ENCODE data around the gene WASHC3. TPM values are rescaled to one million over a fixed set of nuclear protein-coding genes. Genes with fewer than 3 reads are reported as not detected.

Gene WASHC3
- total RNA-seq, 2 experiments from 2014 or later, result 29.2 to 34.4 TPM

DNA sequence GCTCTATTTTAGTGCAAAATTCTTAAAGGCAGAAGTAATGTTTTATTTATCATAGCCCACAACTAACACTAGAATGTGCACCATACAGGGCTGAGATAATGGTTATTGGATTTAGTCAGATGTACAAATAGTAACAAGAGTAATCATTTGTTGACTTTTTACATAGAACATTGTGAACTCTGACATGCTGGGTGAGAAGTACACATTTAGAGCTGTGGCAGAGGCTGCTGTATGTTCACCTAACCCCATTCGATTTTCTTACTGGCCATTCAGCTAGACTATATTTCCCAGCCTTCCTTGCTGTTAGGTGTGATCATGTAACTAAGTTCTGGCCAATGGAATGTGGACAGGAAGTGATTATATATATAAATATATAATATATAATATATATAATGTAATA lies 95.3 kb downstream of the WASHC3 start:
- Histone ChIP-seq H3K79me2 (ENCODE audit: insufficient read depth, low read depth, low read length) (no peaks in the 10 kb centered on the region), H3K9me2 (ENCODE audit: insufficient read depth, low read length) (no peaks in the 10 kb centered on the region), H2AFZ (ENCODE audit: low read length) (no peak overlapping the region), H3K27ac (ENCODE audit: low read depth, low read length, poor library complexity, severe bottlenecking) (no peak overlapping the region), H3K9me3 (ENCODE audit: low read length) (no peaks in the 10 kb centered on the region), H3K4me1 (ENCODE audit: insufficient read depth, low read length, poor library complexity, severe bottlenecking) (peaks cover 5% of the 10 kb centered on the region), H3K36me3 (ENCODE audit: insufficient read depth, low read length) (no peaks in the 10 kb centered on the region), H4K20me1 (ENCODE audit: insufficient read depth, low read length) (no peaks in the 10 kb centered on the region), H3K4me3 (ENCODE audit: low read depth, low read length, poor library complexity, severe bottlenecking) (no peak overlapping the region), H3K4me2 (ENCODE audit: low read length) (no peak overlapping the region)
- intact Hi-C loops (cut with micrococcal nuclease; ENCODE audit: unreplicated experiment), result no loop called here
- DNase-seq (ENCODE audit: low spot score), result no peak
- ChIA-PET CTCF (ENCODE audit: unreplicated experiment) (interaction anchor here (1.0 kb wide), 2 partner anchors 10 to 16 kb away, joined by 3 to 4 read pairs; no protein-coding TSS in a partner anchor), POLR2A (interaction anchor here (0.5 to 4.2 kb wide), 6 partner anchors 9 to 67 kb away, joined by 3 to 21 read pairs (median 8); no protein-coding TSS in a partner anchor)
- no TSS peak for BruUV-seq (replicated peaks)
- TF ChIP-seq, protein P1, sequence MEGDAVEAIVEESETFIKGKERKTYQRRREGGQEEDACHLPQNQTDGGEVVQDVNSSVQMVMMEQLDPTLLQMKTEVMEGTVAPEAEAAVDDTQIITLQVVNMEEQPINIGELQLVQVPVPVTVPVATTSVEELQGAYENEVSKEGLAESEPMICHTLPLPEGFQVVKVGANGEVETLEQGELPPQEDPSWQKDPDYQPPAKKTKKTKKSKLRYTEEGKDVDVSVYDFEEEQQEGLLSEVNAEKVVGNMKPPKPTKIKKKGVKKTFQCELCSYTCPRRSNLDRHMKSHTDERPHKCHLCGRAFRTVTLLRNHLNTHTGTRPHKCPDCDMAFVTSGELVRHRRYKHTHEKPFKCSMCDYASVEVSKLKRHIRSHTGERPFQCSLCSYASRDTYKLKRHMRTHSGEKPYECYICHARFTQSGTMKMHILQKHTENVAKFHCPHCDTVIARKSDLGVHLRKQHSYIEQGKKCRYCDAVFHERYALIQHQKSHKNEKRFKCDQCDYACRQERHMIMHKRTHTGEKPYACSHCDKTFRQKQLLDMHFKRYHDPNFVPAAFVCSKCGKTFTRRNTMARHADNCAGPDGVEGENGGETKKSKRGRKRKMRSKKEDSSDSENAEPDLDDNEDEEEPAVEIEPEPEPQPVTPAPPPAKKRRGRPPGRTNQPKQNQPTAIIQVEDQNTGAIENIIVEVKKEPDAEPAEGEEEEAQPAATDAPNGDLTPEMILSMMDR (conservative IDR thresholded peaks at IDR 0.05; ENCODE audit: low read length), result no peak
- no peak for TF ChIP-seq EZH2phosphoT487 (IDR thresholded peaks at IDR 0.05; ENCODE audit: borderline replicate concordance, low read depth, low read length)

DNA sequence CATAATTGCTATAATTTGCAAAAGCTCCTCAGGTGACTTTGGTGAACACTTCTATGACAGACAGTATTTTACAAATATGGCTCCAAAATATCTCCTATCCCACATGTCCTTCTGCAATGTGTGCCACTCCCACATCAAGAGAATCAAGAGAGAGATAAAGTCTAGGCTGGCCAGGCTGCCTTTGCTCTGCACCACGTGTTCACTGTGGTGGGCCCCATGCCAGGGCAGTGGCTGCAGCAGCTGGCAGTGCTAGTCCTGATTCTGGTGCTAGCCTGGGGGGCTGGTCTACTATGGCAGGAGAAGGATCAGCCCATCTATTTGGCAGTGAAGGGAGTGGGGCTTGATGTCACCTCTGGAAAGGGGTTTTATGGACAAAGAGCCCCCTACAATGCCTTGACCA lies 98.1 kb downstream of the WASHC3 start:
- no peak for DNase-seq (ENCODE audit: low spot score)
- Histone ChIP-seq H3K9me3 (ENCODE audit: low read length) (no peaks in the 10 kb centered on the region), H3K36me3 (ENCODE audit: insufficient read depth, low read length) (no peaks in the 10 kb centered on the region), H3K4me3 (ENCODE audit: low read depth, low read length, poor library complexity, severe bottlenecking) (no peak overlapping the region), H3K4me1 (ENCODE audit: insufficient read depth, low read length, poor library complexity, severe bottlenecking) (peaks cover 5% of the 10 kb centered on the region), H2AFZ (ENCODE audit: low read length) (no peak overlapping the region), H3K27ac (ENCODE audit: low read depth, low read length, poor library complexity, severe bottlenecking) (no peak overlapping the region), H3K9me2 (ENCODE audit: insufficient read depth, low read length) (no peaks in the 10 kb centered on the region), H3K79me2 (ENCODE audit: insufficient read depth, low read depth, low read length) (no peaks in the 10 kb centered on the region), H3K4me2 (ENCODE audit: low read length) (no peak overlapping the region), H4K20me1 (ENCODE audit: insufficient read depth, low read length) (no peaks in the 10 kb centered on the region)
- BruUV-seq (replicated peaks), result no TSS peak
- intact Hi-C loops (cut with micrococcal nuclease; ENCODE audit: unreplicated experiment), result no loop called here
- ChIA-PET CTCF (ENCODE audit: unreplicated experiment) (no interaction called here), POLR2A (interaction anchor here (0.6 to 4.2 kb wide), 4 partner anchors 12 to 155 kb away, joined by 3 to 21 read pairs (median 7); no protein-coding TSS in a partner anchor)
- no peak for TF ChIP-seq EZH2phosphoT487 (IDR thresholded peaks at IDR 0.05; ENCODE audit: borderline replicate concordance, low read depth, low read length)
- TF ChIP-seq, protein P1 (conservative IDR thresholded peaks at IDR 0.05; ENCODE audit: low read length), result no peak

Other genes starting within 250 kb of the WASHC3 start
- gene GNPTAB, start 231.0 kb downstream of the WASHC3 start, total RNA-seq (2014; rRNA removed; shearing (Covaris generic)), result 35.8 and 38.9 TPM in 2 replicates
- 66.5 and 72.0 TPM in 2 replicates for gene GNPTAB, start 231.0 kb downstream of the WASHC3 start, total RNA-seq (2022)
- 0.77 TPM in 1 of 2 replicates, not detected in the other for gene DRAM1, start 184.4 kb downstream of the WASHC3 start, total RNA-seq (2014; rRNA removed; shearing (Covaris generic))
- gene DRAM1, start 184.4 kb downstream of the WASHC3 start, total RNA-seq (2022), result not detected in 2 replicates
- gene NUP37, start 58.1 kb upstream of the WASHC3 start, total RNA-seq (2014; rRNA removed; shearing (Covaris generic)), result 32.9 and 40.6 TPM in 2 replicates
- 70.3 and 72.8 TPM in 2 replicates for gene NUP37, start 58.1 kb upstream of the WASHC3 start, total RNA-seq (2022)
- 32.9 and 48.8 TPM in 2 replicates for gene PARPBP, start 58.2 kb upstream of the WASHC3 start, total RNA-seq (2014; rRNA removed; shearing (Covaris generic))
- 48.3 and 49.8 TPM in 2 replicates for gene PARPBP, start 58.2 kb upstream of the WASHC3 start, total RNA-seq (2022)
- not detected in 2 replicates for gene PMCH, start 135.8 kb upstream of the WASHC3 start, total RNA-seq (2014; rRNA removed; shearing (Covaris generic))
- not detected in 2 replicates for gene PMCH, start 135.8 kb upstream of the WASHC3 start, total RNA-seq (2022)

All from OCI-LY7 (cell line).